Endodermal cell (in vitro differentiated cells): ENCODE results near the gene SFT2D1. TPM values are rescaled to one million over a fixed set of nuclear protein-coding genes. Genes with fewer than 3 reads are reported as not detected.

Source experiments
- DNase-seq: peaks from one replicate; pipeline ENCODE4 v3.0.0-alpha.2; 2017
- H3K27ac ChIP-seq: 2 replicates; pipeline ENCODE4 v1.5.1; 2013; ENCODE audit warnings: mild to moderate bottlenecking, low read depth, low read length, moderate library complexity
- H3K27me3 ChIP-seq: 2 replicates; pipeline ENCODE4 v1.6.1; 2013; ENCODE audit warnings: mild to moderate bottlenecking, low read length, moderate library complexity; ENCODE audit not compliant: insufficient read depth, control insufficient read depth, poor library complexity, severe bottlenecking
- H3K36me3 ChIP-seq: 2 replicates; pipeline ENCODE4 v1.7.0; 2013; ENCODE audit warnings: mild to moderate bottlenecking, low read length, moderate library complexity; ENCODE audit not compliant: control insufficient read depth, insufficient read depth
- H3K4me1 ChIP-seq: one replicate; pipeline ENCODE4 v1.7.0; 2013; ENCODE audit warnings: low read length; ENCODE audit not compliant: control insufficient read depth, insufficient read depth
- H3K4me3 ChIP-seq: 2 replicates; pipeline ENCODE4 v1.5.1; 2013; ENCODE audit warnings: mild to moderate bottlenecking, low read length, moderate library complexity
- H3K9ac ChIP-seq: 2 replicates; pipeline ENCODE4 v1.6.1; 2013; ENCODE audit warnings: mild to moderate bottlenecking, low read length, moderate library complexity; ENCODE audit not compliant: poor library complexity, severe bottlenecking; ENCODE audit errors: extremely low read depth
- H3K9me3 ChIP-seq: 2 replicates; pipeline ENCODE4 v1.6.1; 2013; ENCODE audit warnings: mild to moderate bottlenecking, low read length, moderate library complexity; ENCODE audit not compliant: control insufficient read depth
- H3K27ac Mint-ChIP-seq: 2 replicates; pipeline ENCODE4 v1.8.0; 2020; ENCODE audit warnings: mixed read lengths
- H3K27me3 Mint-ChIP-seq: 2 replicates; pipeline ENCODE4 v1.8.0; 2021; ENCODE audit warnings: mild to moderate bottlenecking, mixed read lengths; ENCODE audit not compliant: insufficient read depth
- H3K36me3 Mint-ChIP-seq: 2 replicates; pipeline ENCODE4 v1.8.0; 2020; ENCODE audit warnings: low read depth, mixed read lengths
- H3K4me1 Mint-ChIP-seq: 2 replicates; pipeline ENCODE4 v1.8.0; 2020; ENCODE audit warnings: mixed read lengths
- H3K4me3 Mint-ChIP-seq: 2 replicates; pipeline ENCODE4 v1.8.0; 2020; ENCODE audit warnings: mild to moderate bottlenecking, moderate library complexity, mixed read lengths
- H3K9me3 Mint-ChIP-seq: 2 replicates; pipeline ENCODE4 v1.8.0; 2020; ENCODE audit warnings: mild to moderate bottlenecking, mixed read lengths
- WGBS, 2 experiments: methylation state at CpG; one replicate each; pipeline versions ENCODE4 v1.1.5 to v1.1.7; 2013; ENCODE audit warnings: missing lambda C conversion rate in 2 of 2, mixed read lengths in 1 of 2; ENCODE audit not compliant: insufficient coverage in 1 of 2, insufficient read length in 1 of 2; 5-methylcytosine and 5-hydroxymethylcytosine counted together
- total RNA-seq, 2 donors: library from RNA; stranded (reverse); fragmentation: NEBNext Ultra II Directional in 1 of 2; extraction: Animal tissue kit (Norgen Biotek cat#: 25700) in 1 of 2; gene quantifications; 2 replicates in 1 of 2; 3 replicates in 1 of 2; pipeline ENCODE4 v1.2.1, GENCODE V29; 2021
- TF ChIP-seq, protein P1 (sequence below): fragments of 200-600 bp; sonication (generic); conservative IDR thresholded peaks from 2 replicates; pipeline ENCODE4 v1.5.0; 2021; ENCODE audit warnings: antibody characterized with exemption, mild to moderate bottlenecking

SFT2D1 gene
- total RNA-seq, 2 donors from 2014 or later: 42.4 to 53.9 TPM

DNA sequence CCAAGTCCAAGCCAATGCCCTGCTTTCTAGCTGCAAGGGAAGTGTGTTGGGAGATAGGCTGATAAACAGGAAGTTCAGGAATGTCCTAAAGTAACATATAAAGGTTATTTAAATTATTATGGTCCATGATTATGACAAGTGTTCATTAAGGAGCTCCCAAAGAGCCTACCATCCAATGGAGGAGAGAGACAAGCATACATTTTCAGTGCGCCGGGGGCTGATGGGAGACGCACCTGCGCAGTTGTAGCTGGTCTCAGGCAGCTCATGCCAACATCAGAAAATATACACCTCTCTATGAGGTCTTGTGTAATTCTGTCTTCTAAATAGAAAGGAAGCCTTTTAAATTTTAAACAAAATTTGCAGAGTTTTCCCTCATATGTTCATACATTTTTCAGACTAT is 12.6 kb upstream of the SFT2D1 start:
- H3K4me3 ChIP-seq: no peak overlapping the region
- H3K36me3 Mint-ChIP-seq: no peaks in the 10 kb centered on the region
- H3K4me1 Mint-ChIP-seq: peaks cover 8% of the 10 kb centered on the region
- H3K9ac ChIP-seq: no peak overlapping the region
- TF ChIP-seq, protein P1, sequence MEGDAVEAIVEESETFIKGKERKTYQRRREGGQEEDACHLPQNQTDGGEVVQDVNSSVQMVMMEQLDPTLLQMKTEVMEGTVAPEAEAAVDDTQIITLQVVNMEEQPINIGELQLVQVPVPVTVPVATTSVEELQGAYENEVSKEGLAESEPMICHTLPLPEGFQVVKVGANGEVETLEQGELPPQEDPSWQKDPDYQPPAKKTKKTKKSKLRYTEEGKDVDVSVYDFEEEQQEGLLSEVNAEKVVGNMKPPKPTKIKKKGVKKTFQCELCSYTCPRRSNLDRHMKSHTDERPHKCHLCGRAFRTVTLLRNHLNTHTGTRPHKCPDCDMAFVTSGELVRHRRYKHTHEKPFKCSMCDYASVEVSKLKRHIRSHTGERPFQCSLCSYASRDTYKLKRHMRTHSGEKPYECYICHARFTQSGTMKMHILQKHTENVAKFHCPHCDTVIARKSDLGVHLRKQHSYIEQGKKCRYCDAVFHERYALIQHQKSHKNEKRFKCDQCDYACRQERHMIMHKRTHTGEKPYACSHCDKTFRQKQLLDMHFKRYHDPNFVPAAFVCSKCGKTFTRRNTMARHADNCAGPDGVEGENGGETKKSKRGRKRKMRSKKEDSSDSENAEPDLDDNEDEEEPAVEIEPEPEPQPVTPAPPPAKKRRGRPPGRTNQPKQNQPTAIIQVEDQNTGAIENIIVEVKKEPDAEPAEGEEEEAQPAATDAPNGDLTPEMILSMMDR: no peak
- H3K9me3 Mint-ChIP-seq: peaks cover 11% of the 10 kb centered on the region
- H3K27ac Mint-ChIP-seq: no peak overlapping the region
- 100% methylated on average over 4 of the region's 4 CpGs; no CpG with 5 or more reads in 1 of the 2 experiments for WGBS, 2 experiments
- no peaks in the 10 kb centered on the region for H3K27me3 ChIP-seq
- H3K27me3 Mint-ChIP-seq: peaks cover 2% of the 10 kb centered on the region
- H3K4me1 ChIP-seq: no peaks in the 10 kb centered on the region
- no peak for DNase-seq
- peaks cover 15% of the 10 kb centered on the region for H3K9me3 ChIP-seq
- H3K36me3 ChIP-seq: no peaks in the 10 kb centered on the region
- H3K4me3 Mint-ChIP-seq: no peak overlapping the region
- no peak overlapping the region for H3K27ac ChIP-seq

DNA sequence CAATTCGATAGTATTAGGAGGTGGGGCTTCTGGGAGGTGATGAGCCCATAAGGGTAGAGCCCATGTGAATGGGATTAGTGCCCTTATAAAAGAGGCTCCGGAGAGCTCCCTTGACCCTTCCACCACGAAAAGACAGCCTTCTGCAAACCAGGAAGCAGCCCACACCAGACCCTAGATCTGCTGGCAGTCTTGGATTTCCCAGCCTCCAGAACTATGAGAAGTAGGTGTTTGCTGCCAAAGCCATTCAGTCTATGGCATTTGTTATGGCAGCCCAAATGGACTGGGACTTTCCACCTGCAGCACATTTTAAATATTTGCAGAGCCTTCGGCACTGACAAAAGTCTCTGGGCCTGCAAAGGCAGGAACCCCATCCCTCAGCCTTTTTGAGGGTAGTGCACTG is 11.8 kb upstream of the SFT2D1 start:
- H3K36me3 ChIP-seq: no peaks in the 10 kb centered on the region
- peaks cover 15% of the 10 kb centered on the region for H3K9me3 ChIP-seq
- Mint-ChIP-seq H3K27me3 (peaks cover 2% of the 10 kb centered on the region), H3K9me3 (peaks cover 17% of the 10 kb centered on the region), H3K36me3 (no peaks in the 10 kb centered on the region), H3K4me1 (peaks cover 8% of the 10 kb centered on the region), H3K27ac (no peak overlapping the region), H3K4me3 (no peak overlapping the region)
- no peak overlapping the region for H3K27ac ChIP-seq
- WGBS, 2 experiments: 91 to 94% methylated on average over 3 to 4 of the region's 4 CpGs
- no peak overlapping the region for H3K9ac ChIP-seq
- H3K4me3 ChIP-seq: no peak overlapping the region
- DNase-seq: no peak
- TF ChIP-seq, protein P1: no peak
- H3K27me3 ChIP-seq: no peaks in the 10 kb centered on the region
- H3K4me1 ChIP-seq: no peaks in the 10 kb centered on the region

DNA sequence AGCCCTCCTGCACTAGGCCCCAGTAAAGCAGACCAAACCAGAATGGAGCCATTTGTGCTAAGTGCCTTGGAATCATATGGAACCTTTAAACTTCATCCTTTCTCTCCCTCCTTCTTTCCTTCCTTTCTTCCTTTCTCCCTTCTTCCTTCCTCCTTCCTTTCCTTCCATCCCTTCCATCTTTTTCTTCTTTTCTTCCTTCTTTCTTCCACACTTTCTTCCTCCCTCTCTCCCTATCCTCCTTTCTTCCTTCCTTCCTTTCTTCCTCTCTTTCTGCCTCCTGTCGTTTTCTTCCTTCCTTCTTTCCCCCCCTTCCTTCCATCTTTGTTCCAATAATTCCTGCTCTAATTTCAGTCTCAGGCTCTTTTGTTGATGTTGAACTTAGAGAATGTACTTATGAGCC is 11.2 kb upstream of the SFT2D1 start:
- Histone ChIP-seq H3K9ac (no peak overlapping the region), H3K9me3 (peaks cover 15% of the 10 kb centered on the region), H3K4me3 (no peak overlapping the region), H3K4me1 (no peaks in the 10 kb centered on the region), H3K36me3 (no peaks in the 10 kb centered on the region), H3K27me3 (no peaks in the 10 kb centered on the region), H3K27ac (peak overlapping the region; percentile 22)
- H3K4me3 Mint-ChIP-seq: no peak overlapping the region
- H3K36me3 Mint-ChIP-seq: no peaks in the 10 kb centered on the region
- TF ChIP-seq, protein P1: no peak
- no peak overlapping the region for H3K27ac Mint-ChIP-seq
- DNase-seq: no peak
- WGBS, 2 experiments: 86 to 100% methylated on average over 1 of the region's 1 CpG
- peaks cover 8% of the 10 kb centered on the region for H3K4me1 Mint-ChIP-seq
- H3K27me3 Mint-ChIP-seq: peaks cover 2% of the 10 kb centered on the region
- H3K9me3 Mint-ChIP-seq: peaks cover 20% of the 10 kb centered on the region
